H1 (cell line): ENCODE data around the gene PLPPR1. TPM values are rescaled to one million over a fixed set of nuclear protein-coding genes. Genes with fewer than 3 reads are reported as not detected.

Experiments used
- CTCF ChIA-PET: fragments of 300-600 bp; sonication (Branson Sonifier 250); formaldehyde crosslinking; loops from one replicate; lab custom pipeline; 2021; ENCODE audit not compliant: partially characterized antibody; lab: Charles Lee
- POLR2A ChIA-PET: fragments of 300-600 bp; sonication (Branson Sonifier 250); formaldehyde crosslinking; loops from one replicate; lab custom pipeline; 2021; ENCODE audit warnings: inconsistent platforms; ENCODE audit not compliant: partially characterized antibody; lab: Charles Lee
- DNase-seq, 2 experiments: peaks; one replicate each; pipeline versions ENCODE4 v3.0.0 to v3.0.0-alpha.2; 2010 to 2022; ENCODE audit warnings: low spot score in 2 of 2, low read depth in 1 of 2, mixed read lengths in 1 of 2
- FAIRE-seq: peaks from 2 replicates; lab custom pipeline; 2011; peaks lifted over from hg19 to GRCh38; lab: Jason Lieb, UNC
- H2AFZ ChIP-seq: 2 replicates; pipeline ENCODE4 v1.8.1; 2012; ENCODE audit warnings: low read length, inconsistent platforms
- H2AK5ac ChIP-seq: 2 replicates; pipeline ENCODE4 v1.6.1; 2013; ENCODE audit warnings: low read depth, low read length
- H2BK120ac ChIP-seq: replicated peaks from 2 replicates; pipeline ENCODE3; 2013; ENCODE audit warnings: low read depth, low read length, inconsistent platforms
- H2BK12ac ChIP-seq: 2 replicates; pipeline ENCODE4 v1.6.1; 2013; ENCODE audit warnings: low read depth, low read length
- H2BK15ac ChIP-seq: 2 replicates; pipeline ENCODE4 v1.6.1; 2013; ENCODE audit warnings: low read length
- H2BK20ac ChIP-seq: 2 replicates; pipeline ENCODE4 v1.6.1; 2013; ENCODE audit warnings: low read length
- H2BK5ac ChIP-seq: 2 replicates; pipeline ENCODE4 v1.6.1; 2013; ENCODE audit warnings: low read depth, low read length
- H3K14ac ChIP-seq: 2 replicates; pipeline ENCODE4 v1.6.1; 2013; ENCODE audit warnings: inconsistent platforms; ENCODE audit not compliant: insufficient read length
- H3K18ac ChIP-seq: 2 replicates; pipeline ENCODE4 v1.6.1; 2013; ENCODE audit warnings: low read length; ENCODE audit errors: extremely low read depth
- H3K23ac ChIP-seq: 2 replicates; pipeline ENCODE4 v1.6.1; 2013; ENCODE audit warnings: inconsistent platforms; ENCODE audit not compliant: insufficient read length
- H3K23me2 ChIP-seq: 2 replicates; pipeline ENCODE4 v1.6.1; 2013; ENCODE audit warnings: low read depth, low read length
- H3K27ac ChIP-seq: 2 replicates; pipeline ENCODE4 v1.6.1; 2011; ENCODE audit warnings: low read depth, low read length, inconsistent platforms
- H3K27me3 ChIP-seq, 4 experiments: replicated peaks in 1 of 4; 1 replicate in 1 of 4; 2 replicates in 3 of 4; pipeline versions ENCODE4 v1.6.1 to v1.8.1; 2011 to 2013; ENCODE audit warnings: low read length in 3 of 4, mild to moderate bottlenecking in 3 of 4, inconsistent platforms in 2 of 4, mixed read lengths in 2 of 4, moderate library complexity in 1 of 4; ENCODE audit not compliant: control insufficient read depth in 3 of 4, insufficient read depth in 3 of 4; ENCODE audit errors: extremely low read depth in 1 of 4
- H3K36me3 ChIP-seq, 4 experiments: 2 replicates each; pipeline versions ENCODE4 v1.6.1 to v1.8.1; 2011 to 2013; ENCODE audit warnings: mild to moderate bottlenecking in 4 of 4, low read length in 3 of 4, moderate library complexity in 2 of 4, control low read depth in 1 of 4, inconsistent platforms in 1 of 4; ENCODE audit not compliant: insufficient read depth in 4 of 4, control insufficient read depth in 2 of 4
- H3K4ac ChIP-seq: replicated peaks from 2 replicates; pipeline ENCODE3; 2013; ENCODE audit warnings: low read length, low read depth, mixed read lengths, inconsistent platforms; ENCODE audit not compliant: insufficient read length
- H3K4me1 ChIP-seq, 4 experiments: replicated peaks in 1 of 4; 1 replicate in 1 of 4; 2 replicates in 3 of 4; pipeline versions ENCODE4 v1.6.1 to v1.8.1; 2011 to 2013; ENCODE audit warnings: low read length in 3 of 4, inconsistent platforms in 2 of 4, mixed read lengths in 1 of 4; ENCODE audit not compliant: insufficient read depth in 4 of 4, control insufficient read depth in 3 of 4
- H3K4me2 ChIP-seq, 2 experiments: 2 replicates each; pipeline versions ENCODE4 v1.6.1 to v1.8.1; 2011 to 2013; ENCODE audit warnings: low read depth in 2 of 2, low read length in 2 of 2, control low read depth in 1 of 2, inconsistent platforms in 1 of 2, mild to moderate bottlenecking in 1 of 2; ENCODE audit not compliant: insufficient read depth in 1 of 2
- H3K4me3 ChIP-seq, 4 experiments: fragments of 200-600, 300-600 bp in 1 of 4; sonication (generic), shearing (Covaris generic), sonication (Bioruptor Twin) in 1 of 4; 2 replicates each; pipeline versions ENCODE4 v1.5.1 to v1.8.1; 2011 to 2016; ENCODE audit warnings: low read length in 4 of 4, low read depth in 3 of 4, control low read depth in 2 of 4, inconsistent platforms in 2 of 4, mild to moderate bottlenecking in 2 of 4, mixed read lengths in 1 of 4, moderate library complexity in 1 of 4; ENCODE audit not compliant: insufficient read depth in 2 of 4; ENCODE audit errors: extremely low read depth in 1 of 4
- H3K56ac ChIP-seq: replicated peaks from 2 replicates; pipeline ENCODE3; 2013; ENCODE audit warnings: low read depth, mild to moderate bottlenecking, mixed read lengths, low read length, inconsistent platforms; ENCODE audit not compliant: insufficient read length
- H3K79me1 ChIP-seq: 2 replicates; pipeline ENCODE4 v1.6.1; 2013; ENCODE audit warnings: low read depth, low read length, control low read depth
- H3K79me2 ChIP-seq, 2 experiments: 2 replicates each; pipeline versions ENCODE4 v1.6.1 to v1.8.1; 2012 to 2013; ENCODE audit warnings: low read length in 2 of 2, mild to moderate bottlenecking in 2 of 2, inconsistent platforms in 1 of 2; ENCODE audit not compliant: insufficient read depth in 2 of 2, control insufficient read depth in 1 of 2
- H3K9ac ChIP-seq, 4 experiments: replicated peaks in 1 of 4; 1 replicate in 1 of 4; 2 replicates in 3 of 4; pipeline versions ENCODE4 v1.6.1 to v1.8.1; 2011 to 2013; ENCODE audit warnings: low read depth in 3 of 4, low read length in 3 of 4, control low read depth in 2 of 4, mild to moderate bottlenecking in 2 of 4, moderate library complexity in 2 of 4, inconsistent platforms in 1 of 4; ENCODE audit errors: extremely low read depth in 1 of 4
- H3K9me3 ChIP-seq, 2 experiments: 2 replicates each; pipeline versions ENCODE4 v1.6.1 to v1.8.1; 2012 to 2013; ENCODE audit warnings: mild to moderate bottlenecking in 2 of 2, moderate library complexity in 2 of 2, control low read depth in 1 of 2, inconsistent platforms in 1 of 2, low read depth in 1 of 2, low read length in 1 of 2, mixed read lengths in 1 of 2; ENCODE audit not compliant: insufficient read depth in 2 of 2
- H4K20me1 ChIP-seq, 2 experiments: replicated peaks in 1 of 2; 2 replicates each; pipeline versions ENCODE3 to v1.8.1; 2011 to 2013; ENCODE audit warnings: inconsistent platforms in 2 of 2, low read length in 2 of 2, mild to moderate bottlenecking in 1 of 2; ENCODE audit not compliant: insufficient read depth in 2 of 2, control insufficient read depth in 1 of 2
- H4K5ac ChIP-seq: 2 replicates; pipeline ENCODE4 v1.6.1; 2013; ENCODE audit warnings: low read length, low read depth, mixed read lengths, inconsistent platforms; ENCODE audit not compliant: insufficient read length
- H4K8ac ChIP-seq: 2 replicates; pipeline ENCODE4 v1.8.0; 2013; ENCODE audit warnings: mild to moderate bottlenecking, moderate library complexity, low read length, inconsistent platforms; ENCODE audit not compliant: insufficient read depth; ENCODE audit errors: extremely low read depth
- H4K91ac ChIP-seq: replicated peaks from 2 replicates; pipeline ENCODE3; 2013; ENCODE audit warnings: low read length, mixed read lengths, inconsistent platforms; ENCODE audit not compliant: insufficient read length
- CHD1 ChIP-seq: IDR thresholded peaks from 2 replicates; pipeline ENCODE4 v1.6.1; 2012; ENCODE audit warnings: low read depth, low read length, improper control_type of control experiment
- FOSL1 ChIP-seq: IDR thresholded peaks from 2 replicates; pipeline ENCODE4 v1.6.1; 2011; ENCODE audit warnings: mild to moderate bottlenecking, low read depth, low read length, moderate library complexity; ENCODE audit not compliant: insufficient read depth
- MAFK ChIP-seq: IDR thresholded peaks from 2 replicates; pipeline ENCODE4 v1.6.1; 2012; ENCODE audit warnings: low read depth, mild to moderate bottlenecking, improper control_type of control experiment, low read length
- POLR2AphosphoS5 ChIP-seq: IDR thresholded peaks from 2 replicates; pipeline ENCODE4 v1.6.1; 2011; ENCODE audit warnings: low read depth, low read length
- SIN3A ChIP-seq, 2 experiments: IDR thresholded peaks in 1 of 2; conservative IDR thresholded peaks in 1 of 2; 2 replicates each; pipeline ENCODE4 v1.6.1; 2011 to 2012; ENCODE audit warnings: low read length in 2 of 2, improper control_type of control experiment in 1 of 2, low read depth in 1 of 2, mild to moderate bottlenecking in 1 of 2
- SP2 ChIP-seq: IDR thresholded peaks from 2 replicates; pipeline ENCODE4 v1.6.1; 2012; ENCODE audit warnings: mild to moderate bottlenecking, low read length, inconsistent platforms
- WGBS, 2 experiments: shearing (Covaris generic) in 1 of 2; methylation state at CpG; one replicate each; pipeline versions ENCODE4 v1.1.6 to v1.1.7; 2013 to 2015; ENCODE audit warnings: low lambda C conversion rate in 2 of 2, mixed read lengths in 2 of 2, inconsistent platforms in 1 of 2, low coverage in 1 of 2, missing lambda C conversion rate in 1 of 2; ENCODE audit not compliant: insufficient replicate concordance in 2 of 2, insufficient coverage in 1 of 2, insufficient read length in 1 of 2; ENCODE audit errors: extremely low coverage in 1 of 2, missing lambda C conversion rate in 1 of 2; 5-methylcytosine and 5-hydroxymethylcytosine counted together
- polyA plus RNA-seq, 7 experiments: library from polyadenylated mRNA; depleted of rRNA in 3 of 7; stranded (reverse) in 5 of 7; unstranded in 2 of 7; fragments of >200 nt in 5 of 7; fragments of 200-250 nt in 2 of 7; gene quantifications; 1 replicate in 5 of 7; 2 replicates in 1 of 7; 4 replicates in 1 of 7; pipeline versions ENCODE4 v1.2.1 to v1.2.3, GENCODE V29; 2011 to 2013; ENCODE audit warnings: missing spikeins in 2 of 7, mixed read lengths in 2 of 7
- total RNA-seq: library from RNA; stranded (reverse); fragmentation: NEBNext Ultra II Directional; extraction: Animal tissue kit (Norgen Biotek cat#: 25700); gene quantifications from 2 replicates; pipeline ENCODE4 v1.2.1, GENCODE V29; 2021

Gene PLPPR1
- total and polyA plus RNA-seq, 2 of the 8 experiments (the other 6 are each of a cell fraction or from before 2014, with no cell fraction given) = 1.4 to 1.8 TPM

DNA sequence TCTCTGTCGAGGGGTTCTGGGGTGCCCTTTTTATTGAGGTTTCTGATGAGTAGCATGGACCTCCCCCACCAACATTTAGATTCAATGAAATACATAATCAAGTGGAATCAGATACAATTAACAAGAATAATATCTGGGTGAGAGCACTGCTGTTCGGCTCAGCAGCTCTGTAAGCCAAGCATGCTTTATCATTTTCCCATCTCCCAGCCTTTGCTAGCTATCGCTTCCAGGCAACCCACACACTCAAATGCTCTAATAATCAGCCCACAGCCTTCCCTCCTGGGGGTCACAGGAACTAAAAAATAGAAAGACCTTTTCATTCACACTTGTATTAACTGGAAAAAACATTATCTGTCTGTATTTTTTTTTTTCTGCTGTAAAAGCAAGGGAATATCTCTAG, 8.9 kb downstream of the PLPPR1 start:
- Histone ChIP-seq H3K79me1 (no peaks in the 10 kb centered on the region), H2BK5ac (no peak overlapping the region), H4K8ac (no peak overlapping the region), H3K23ac (no peak overlapping the region), H3K36me3 (no peaks in the 10 kb centered on the region), H4K91ac (no peak overlapping the region), H4K20me1 (no peaks in the 10 kb centered on the region), H2BK20ac (no peak overlapping the region), H3K27me3 (no peaks in the 10 kb centered on the region), H4K5ac (no peak overlapping the region), H3K18ac (no peak overlapping the region), H3K9ac (no peak overlapping the region), H3K9me3 (no peaks in the 10 kb centered on the region), H2BK120ac (no peak overlapping the region), H2BK15ac (no peak overlapping the region), H3K79me2 (no peaks in the 10 kb centered on the region), H3K14ac (no peak overlapping the region), H2BK12ac (no peak overlapping the region), H3K27ac (no peak overlapping the region), H3K4ac (no peak overlapping the region), H3K4me1 (no peaks in the 10 kb centered on the region), H3K23me2 (no peaks in the 10 kb centered on the region), H3K4me2 (no peak overlapping the region), H2AK5ac (no peak overlapping the region), H3K56ac (no peak overlapping the region), H2AFZ (no peak overlapping the region), H3K4me3 (no peak overlapping the region)
- FAIRE-seq (no peak), DNase-seq (no peak)
- ChIA-PET CTCF (interaction anchor here (0.6 to 2.6 kb wide), 5 partner anchors 18 to 211 kb away, joined by 3 to 7 read pairs (median 3); no protein-coding TSS in a partner anchor), POLR2A (no interaction called here)
- no peak for TF ChIP-seq CHD1
- TF ChIP-seq MAFK = no peak
- no peak for TF ChIP-seq POLR2AphosphoS5
- no peak for TF ChIP-seq SP2
- no peak for TF ChIP-seq FOSL1
- no peak for TF ChIP-seq SIN3A (conservative IDR thresholded peaks at IDR 0.05 in 1 of 2, IDR thresholded peaks at IDR 0.05 in 1 of 2; ENCODE audit: low read depth in 1 of 2, low read length in 2 of 2)
- 91% methylated on average over 3 of the region's 3 CpGs; no CpG with 5 or more reads in 1 of the 2 experiments for WGBS, 2 experiments
